K562 (cell line): ENCODE results near the gene COL9A3. TPM values are rescaled to one million over a fixed set of nuclear protein-coding genes. Genes with fewer than 3 reads are reported as not detected.

Experiments
- ARHGAP35 ChIP-seq: fragments of 450-650 bp; IDR thresholded peaks from 2 replicates; pipeline ENCODE4 v1.6.1; 2018; ENCODE audit not compliant: partially characterized antibody
- ASH1L ChIP-seq: fragments of 450-650 bp; IDR thresholded peaks from 2 replicates; pipeline ENCODE4 v1.6.1; 2018; ENCODE audit warnings: borderline replicate concordance, mild to moderate bottlenecking, low read depth; ENCODE audit not compliant: partially characterized antibody
- CSDE1 ChIP-seq, 2 experiments: fragments of 450-650 bp; IDR thresholded peaks; 2 replicates each; pipeline ENCODE4 v1.6.1; 2016; ENCODE audit warnings: mild to moderate bottlenecking in 1 of 2
- ELK3 ChIP-seq: fragments of 450-650 bp; formaldehyde crosslinking; IDR thresholded peaks from 2 replicates; pipeline ENCODE4 v1.4.0; 2020; ENCODE audit warnings: mild to moderate bottlenecking
- FOSL1 ChIP-seq: fragments of 200-800 bp; sonication (Bioruptor generic); conservative IDR thresholded peaks from 2 replicates; pipeline ENCODE4 v1.6.1; 2016; ENCODE audit warnings: missing genetic modification characterization, missing compliant biosample characterization
- FOXK2 ChIP-seq, 2 experiments: fragments of 450-650 bp; IDR thresholded peaks in 1 of 2; conservative IDR thresholded peaks in 1 of 2; 2 replicates each; pipeline ENCODE4 v1.6.1; 2016; ENCODE audit warnings: low read depth in 2 of 2, mild to moderate bottlenecking in 1 of 2
- GABPB1 ChIP-seq: sonication (generic); formaldehyde crosslinking; IDR thresholded peaks from 2 replicates; pipeline ENCODE4 v1.8.0; 2022; ENCODE audit warnings: mild to moderate bottlenecking, missing genetic modification reagents
- GABPB2 ChIP-seq: fragments of 250-450 bp; sonication (Bioruptor Pico); conservative IDR thresholded peaks from 2 replicates; pipeline ENCODE4 v1.5.1; 2021; ENCODE audit warnings: mild to moderate bottlenecking
- HMG20B ChIP-seq: fragments of 250-450 bp; sonication (Bioruptor Pico); IDR thresholded peaks from 2 replicates; pipeline ENCODE4 v1.5.0; 2021; ENCODE audit warnings: mild to moderate bottlenecking
- KLF10 ChIP-seq: fragments of 250-450 bp; sonication (Bioruptor Pico); IDR thresholded peaks from 2 replicates; pipeline ENCODE4 v1.6.1; 2021; ENCODE audit warnings: matching md5 sums
- MBD1 ChIP-seq: fragments of 250-450 bp; sonication (Bioruptor Pico); IDR thresholded peaks from 2 replicates; pipeline ENCODE4 v1.8.0; 2022; ENCODE audit warnings: inconsistent platforms
- NFIC ChIP-seq: fragments of 450-650 bp; IDR thresholded peaks from 2 replicates; pipeline ENCODE4 v1.6.1; 2017; ENCODE audit warnings: mild to moderate bottlenecking, inconsistent platforms
- PBX2 ChIP-seq, 2 experiments: IDR thresholded peaks in 1 of 2; conservative IDR thresholded peaks in 1 of 2; 2 replicates each; pipeline ENCODE4 v1.6.1; 2016; ENCODE audit warnings: low read depth in 2 of 2, mild to moderate bottlenecking in 1 of 2, missing compliant biosample characterization in 1 of 2, missing genetic modification characterization in 1 of 2, moderate library complexity in 1 of 2
- RFX5 ChIP-seq: IDR thresholded peaks from 2 replicates; pipeline ENCODE4 v1.6.1; 2011; ENCODE audit warnings: low read depth, mild to moderate bottlenecking, improper control_type of control experiment, low read length
- SP1 ChIP-seq: sonication (generic); formaldehyde crosslinking; IDR thresholded peaks from 2 replicates; pipeline ENCODE4 v1.8.1; 2022; ENCODE audit warnings: mild to moderate bottlenecking, missing genetic modification reagents
- SUPT5H ChIP-seq: fragments of 450-650 bp; IDR thresholded peaks from 2 replicates; pipeline ENCODE4 v1.6.1; 2016
- ZBTB43 ChIP-seq: sonication (generic); formaldehyde crosslinking; IDR thresholded peaks from 2 replicates; pipeline ENCODE4 v1.8.0; 2023; ENCODE audit warnings: mild to moderate bottlenecking, missing genetic modification reagents
- ZFPM2 ChIP-seq: fragments of 250-450 bp; sonication (Bioruptor Pico); IDR thresholded peaks from 2 replicates; pipeline ENCODE4 v1.5.1; 2022; ENCODE audit warnings: mild to moderate bottlenecking
- ZNF146 ChIP-seq: IDR thresholded peaks from one replicate; pipeline ENCODE4 v1.6.1; 2018; ENCODE audit warnings: missing compliant biosample characterization; ENCODE audit not compliant: unreplicated experiment
- ZNF41 ChIP-seq: fragments of 250-450 bp; sonication (Bioruptor Pico); conservative IDR thresholded peaks from 2 replicates; pipeline ENCODE4 v1.4.0; 2020; ENCODE audit warnings: mild to moderate bottlenecking
- ZNF668 ChIP-seq: fragments of 250-450 bp; sonication (Bioruptor Pico); IDR thresholded peaks from 2 replicates; pipeline ENCODE4 v1.8.0; 2022; ENCODE audit warnings: mild to moderate bottlenecking, inconsistent platforms
- ZNF766 ChIP-seq: fragments of 200-800 bp; sonication (Bioruptor generic); conservative IDR thresholded peaks from 2 replicates; pipeline ENCODE4 v1.6.1; 2016; ENCODE audit warnings: missing genetic modification characterization, missing compliant biosample characterization
- polyA plus RNA-seq, 8 experiments: library from polyadenylated mRNA; depleted of rRNA in 4 of 8; stranded (reverse) in 5 of 8; unstranded in 3 of 8; fragments of >200 nt; fragmentation: Nextera tagmentation in 2 of 8; fragmentation: Illumina TruSeq in 1 of 8; extraction: Ambion mirVana in 2 of 8; extraction: Trizol in 1 of 8; gene quantifications; 2 replicates each; pipeline versions ENCODE4 v1.2.1 to v1.2.3, GENCODE V29; 2011 to 2014; ENCODE audit warnings: inconsistent platforms in 1 of 8, missing spikeins in 1 of 8
- total RNA-seq, 7 experiments: library from RNA; depleted of rRNA in 6 of 7; stranded (reverse); fragments of >200 nt in 6 of 7; fragmentation: Illumina TruSeq in 2 of 7; extraction: Trizol in 2 of 7; gene quantifications; 2 replicates each; pipeline versions ENCODE4 v1.2.1 to v1.2.3, GENCODE V29; 2011 to 2021; ENCODE audit warnings: low replicate concordance in 1 of 7

The COL9A3 gene
- total and polyA plus RNA-seq, 9 of the 15 experiments (the other 6 are each of a cell fraction or from before 2014, with no cell fraction given): 0.14 to 3.6 (median 0.88) TPM; not detected in 1

GRCh38 chr20:62822788-62823651 lies 6.2 kb downstream of the COL9A3 start (continued):
- TF ChIP-seq ZBTB43 (CRISPR knock-in tag) (no peak), ZFPM2 (CRISPR knock-in tag) (no peak), GABPB2 (CRISPR knock-in tag) (no peak), SP1 (CRISPR knock-in tag) (peak; percentile 79), PBX2 (CRISPR knock-in tag; IDR thresholded peaks at IDR 0.05; ENCODE audit: low read depth) (0 out of 2 replicates have a peak, but pooled peaks have one; percentile 25), PBX2 (tag; conservative IDR thresholded peaks at IDR 0.05; ENCODE audit: low read depth) (peak; percentile 97), KLF10 (CRISPR knock-in tag) (no peak), ZNF766 (CRISPR knock-in tag) (peak; percentile 63), CSDE1 (IDR thresholded peaks at IDR 0.05) (no peak), FOXK2 (conservative IDR thresholded peaks at IDR 0.05 in 1 of 2, IDR thresholded peaks at IDR 0.05 in 1 of 2; ENCODE audit: low read depth in 2 of 2) (peak; percentile 63 to 76; a peak in 3 of 4 replicates), ELK3 (CRISPR knock-in tag) (no peak), ZNF41 (CRISPR knock-in tag) (no peak), SUPT5H (no peak), GABPB1 (CRISPR knock-in tag) (peak; percentile 74), ZNF668 (CRISPR knock-in tag) (no peak), ZNF146 (CRISPR knock-in tag) (no peak), HMG20B (CRISPR knock-in tag) (no peak), ARHGAP35 (no peak), ASH1L (no peak), MBD1 (CRISPR knock-in tag) (no peak), RFX5 (no peak), FOSL1 (peak; percentile 59; the same call in 1 of the 2 replicates), NFIC (no peak)
